Brain pericyte (primary cell): ENCODE data around the gene SIN3A.
"Not testable (repeated sequence)": the region's sequence is repeated elsewhere in the genome, so short reads cannot be mapped to it uniquely, and the experiment has no call there.

Source experiments
- DNase-seq: peaks from one replicate; pipeline ENCODE4 v3.0.0-alpha.2; 2012; ENCODE audit warnings: low read depth, low spot score

SIN3A gene

DNA sequence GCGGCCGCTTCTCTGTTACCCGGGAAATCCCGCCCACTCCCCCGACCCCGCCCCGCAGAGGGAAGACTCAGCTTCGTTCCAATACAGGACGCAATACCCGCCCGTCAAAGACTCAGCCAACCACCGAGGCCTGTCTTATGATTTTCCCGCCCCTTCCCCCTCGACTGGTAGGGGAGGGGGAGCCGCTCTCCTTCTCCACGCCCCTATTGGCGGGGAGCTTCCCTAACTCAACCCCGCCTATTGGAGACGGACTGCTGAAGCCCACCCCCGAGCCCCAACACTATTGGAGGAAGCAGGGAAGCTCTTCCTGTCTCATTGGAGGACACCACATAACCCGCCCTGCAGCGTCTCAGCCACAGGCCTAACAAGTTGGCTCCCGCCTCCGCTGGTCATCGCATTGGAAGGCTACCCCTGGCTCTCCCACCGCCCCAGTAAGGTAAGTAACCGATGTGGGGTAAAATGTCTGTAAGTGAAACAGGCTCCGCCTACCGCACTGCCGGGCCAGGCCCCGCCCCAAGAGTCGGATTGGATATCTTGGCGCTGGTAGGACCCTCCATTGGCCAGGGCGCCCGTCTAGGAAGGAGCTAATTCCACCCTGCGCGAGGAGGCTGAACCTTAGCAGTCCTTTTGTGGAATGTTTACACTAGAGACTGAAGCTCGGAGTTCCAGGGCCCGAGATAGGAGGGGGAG lies at the start of gene SIN3A:
TSS of gene SIN3A (minus strand) at position 17 of the 690 bp plus-strand sequence. CDS start 21,315 bp downstream, outside the sequence.
- DNase-seq: peak; percentile 100

DNA sequence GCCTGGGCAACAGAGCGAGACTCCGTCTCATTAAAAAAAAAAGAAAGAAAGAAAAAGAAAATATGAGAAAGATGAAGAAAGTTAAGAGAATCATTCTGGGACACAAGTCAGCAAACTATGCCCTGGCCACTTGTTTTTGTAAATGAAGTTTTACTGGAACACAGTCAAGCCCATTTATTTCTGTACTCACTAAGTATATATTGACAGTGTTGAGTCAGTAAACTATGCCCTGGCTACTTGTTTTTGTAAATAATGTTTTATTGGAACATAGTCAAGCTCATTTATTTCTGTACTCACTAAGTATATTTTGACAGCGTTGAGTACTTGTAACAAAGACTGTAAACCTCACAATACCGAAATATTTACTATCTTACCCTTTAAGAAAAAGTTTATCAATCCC lies 42.2 kb upstream of the SIN3A start:
- DNase-seq: no peak

DNA sequence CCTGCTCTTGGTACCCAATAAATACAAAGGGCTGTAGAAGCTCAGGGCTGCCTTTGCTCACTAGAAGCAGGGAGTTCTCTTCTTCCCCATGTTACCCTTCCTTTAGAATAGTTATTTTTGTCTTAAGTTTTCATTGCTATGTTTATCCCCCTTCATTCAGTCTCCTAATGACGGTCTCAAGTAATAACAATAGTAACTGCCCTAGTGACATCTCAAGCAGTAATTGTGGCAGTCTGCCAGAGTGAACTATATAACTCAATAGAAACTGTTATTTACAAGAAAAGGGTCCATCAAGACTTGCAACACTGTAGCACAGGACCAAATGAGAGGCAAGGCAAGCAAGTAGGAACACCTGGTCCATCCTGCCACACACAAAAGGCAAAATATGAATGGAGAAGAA lies 32.5 kb upstream of the SIN3A start:
- no peak for DNase-seq

DNA sequence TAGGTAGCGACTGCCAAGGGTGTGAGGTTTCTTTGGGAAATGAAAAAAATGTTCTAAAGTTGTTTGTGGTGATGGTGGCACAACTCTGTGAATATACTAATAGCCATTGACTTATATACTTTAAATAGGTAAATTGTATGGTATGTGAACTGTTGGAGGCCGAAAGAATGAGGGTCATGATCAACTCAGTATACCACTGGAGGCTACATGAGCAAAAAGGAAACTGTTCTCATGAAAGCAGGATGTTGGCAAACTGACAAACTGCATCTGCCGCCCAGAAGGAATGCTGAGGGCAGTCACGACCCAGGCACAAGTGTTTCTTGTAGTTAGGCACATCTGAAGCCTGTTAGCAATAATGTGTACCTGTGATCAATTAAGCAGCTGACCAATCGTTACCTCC lies 32.1 kb upstream of the SIN3A start:
- DNase-seq: not testable (repeated sequence)

DNA sequence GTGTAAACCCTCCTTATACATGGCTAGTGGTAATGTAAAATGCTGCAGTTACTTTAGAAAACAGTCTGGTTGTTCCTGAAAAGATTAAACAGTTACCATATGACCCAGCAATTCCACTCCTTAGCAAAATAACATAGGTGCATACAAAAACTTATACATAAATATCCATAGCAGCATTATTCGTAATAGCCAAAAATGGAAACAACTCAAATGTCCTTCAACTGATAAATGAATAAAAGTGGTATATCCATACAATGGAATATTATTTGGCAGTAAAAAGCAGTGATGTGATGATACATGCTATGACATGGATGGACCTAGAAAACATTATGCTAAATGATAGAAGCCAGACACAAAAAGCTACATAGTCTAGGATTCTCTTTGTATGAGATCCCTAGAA lies 31.6 kb upstream of the SIN3A start:
- DNase-seq: no peak

DNA sequence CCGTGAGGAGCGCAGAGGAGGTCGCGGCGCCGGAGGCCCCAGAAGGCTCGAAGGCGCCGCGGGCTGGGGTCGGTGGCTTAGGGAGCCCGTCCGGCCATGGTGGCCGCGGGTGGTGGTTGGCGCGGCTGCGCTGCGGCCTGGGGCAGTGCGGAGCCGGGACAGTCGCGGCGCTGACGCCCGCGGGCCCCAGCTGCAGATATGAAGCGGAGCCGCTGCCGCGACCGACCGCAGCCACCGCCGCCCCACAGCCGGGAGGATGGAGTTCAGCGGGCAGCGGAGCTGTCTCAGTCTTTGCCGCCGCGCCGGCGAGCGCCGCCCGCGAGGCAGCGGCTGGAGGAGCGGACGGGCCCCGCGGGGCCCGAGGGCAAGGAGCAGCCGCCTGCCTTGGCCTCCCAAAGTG lies 29.0 kb upstream of the SIN3A start:
- DNase-seq: not testable (repeated sequence)

DNA sequence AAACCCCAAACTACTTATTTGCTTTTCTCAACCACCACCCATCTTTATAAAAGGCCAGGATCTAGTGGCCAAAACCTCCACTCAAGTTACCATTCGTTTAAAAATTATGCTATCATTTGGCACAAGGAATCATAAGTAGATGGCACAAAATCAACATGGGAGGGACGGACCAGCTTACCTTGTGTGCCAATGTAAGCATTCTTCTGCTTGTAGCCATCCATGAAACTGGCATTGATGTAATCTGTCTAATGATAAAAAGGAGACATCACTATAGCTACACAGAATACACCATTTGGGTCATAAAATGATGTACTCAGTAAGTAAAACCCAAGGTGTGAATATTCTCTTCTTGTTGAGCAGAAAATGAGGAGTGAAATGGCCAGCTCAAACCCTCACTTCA lies 28.2 kb upstream of the SIN3A start:
- DNase-seq: no peak

DNA sequence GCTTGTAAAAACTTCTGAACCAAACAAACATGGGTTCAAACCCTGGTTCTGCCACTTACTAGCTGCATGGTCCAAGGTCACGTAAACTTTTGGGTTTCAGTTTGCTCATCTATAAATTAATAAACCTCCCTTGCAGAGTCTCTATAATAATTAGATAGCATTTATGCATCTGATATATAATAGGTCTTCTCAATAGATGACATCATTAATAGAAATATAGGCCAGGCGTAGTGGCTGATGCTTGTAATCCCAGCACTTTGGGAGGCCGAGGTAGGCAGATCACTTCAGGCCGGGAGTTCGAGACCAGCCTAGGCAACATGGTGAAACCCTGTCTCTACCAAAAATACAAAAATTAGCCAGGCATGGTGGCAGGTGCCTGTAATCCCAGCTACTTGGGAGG lies 25.6 kb upstream of the SIN3A start:
- DNase-seq: not testable (repeated sequence)

DNA sequence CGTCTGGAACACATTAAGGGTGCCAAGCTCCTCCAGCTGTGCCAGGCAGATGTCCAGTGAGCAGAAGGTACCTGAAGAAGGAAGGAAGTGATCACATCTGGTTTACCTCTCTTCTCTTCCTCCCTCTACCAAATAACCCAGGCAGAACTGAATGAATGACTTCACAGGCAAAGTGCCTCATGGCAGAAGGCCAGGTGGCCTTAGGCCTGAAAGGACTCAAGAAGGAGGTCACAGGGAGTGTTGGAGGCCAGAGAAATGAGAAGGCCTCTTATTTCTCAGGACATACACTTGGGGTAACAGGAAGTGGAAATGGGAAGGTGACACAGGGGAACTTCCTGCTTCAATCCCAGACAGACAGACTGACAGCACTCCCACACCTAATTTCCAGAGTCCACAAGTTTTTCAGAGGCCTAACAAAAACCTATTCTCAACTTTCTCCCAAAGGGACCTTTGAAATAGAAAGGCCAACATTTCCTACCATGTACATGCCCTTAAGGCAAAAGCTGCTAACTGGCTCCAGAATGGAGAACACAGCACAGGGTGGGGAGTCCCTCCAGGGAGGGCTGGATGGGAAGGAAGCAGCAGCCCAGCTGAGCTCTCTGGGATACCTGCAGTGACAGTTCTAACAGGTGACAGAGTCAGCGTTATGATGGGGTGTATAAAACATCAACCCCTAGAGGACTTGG lies 17.6 kb upstream of the SIN3A start:
- no peak for DNase-seq

DNA sequence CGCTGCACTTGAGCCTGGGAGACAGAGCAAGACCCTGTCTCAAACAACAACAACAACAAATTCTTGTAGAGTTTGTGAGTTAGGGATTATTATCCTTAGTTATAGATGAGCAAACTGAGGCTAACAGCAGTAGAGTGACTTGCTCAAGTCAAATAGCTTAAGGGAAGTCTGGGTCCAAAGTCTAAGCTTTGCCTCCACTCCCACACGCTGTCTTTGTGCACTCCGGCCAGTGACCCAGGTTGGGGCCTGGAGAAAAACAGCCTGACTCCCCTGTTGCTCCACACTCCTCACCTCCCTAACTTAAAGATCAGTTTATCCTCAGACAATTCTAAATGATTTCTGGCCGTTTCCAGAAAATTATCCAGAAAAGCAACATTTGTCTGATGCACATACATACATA lies 9.2 kb upstream of the SIN3A start:
- no peak for DNase-seq

DNA sequence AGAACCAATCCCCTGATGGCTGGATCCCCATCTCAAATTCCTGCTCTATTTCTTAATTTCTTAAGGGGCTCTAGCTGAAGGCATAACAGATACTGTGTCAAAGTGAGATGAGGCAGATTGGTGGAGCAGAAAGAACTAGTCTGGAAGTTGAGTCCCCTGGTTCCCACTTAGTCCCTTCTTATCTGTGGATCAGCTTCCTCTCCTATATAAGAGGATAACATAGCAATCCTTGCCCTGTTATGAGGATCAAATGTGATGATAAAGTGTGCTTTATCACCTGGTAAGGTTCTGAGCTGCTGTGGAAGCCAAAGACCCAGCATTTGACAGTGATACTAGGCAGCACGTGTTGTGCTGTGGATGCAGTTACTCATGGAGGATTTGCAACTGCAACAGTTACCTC lies 8.1 kb upstream of the SIN3A start:
- DNase-seq: no peak

DNA sequence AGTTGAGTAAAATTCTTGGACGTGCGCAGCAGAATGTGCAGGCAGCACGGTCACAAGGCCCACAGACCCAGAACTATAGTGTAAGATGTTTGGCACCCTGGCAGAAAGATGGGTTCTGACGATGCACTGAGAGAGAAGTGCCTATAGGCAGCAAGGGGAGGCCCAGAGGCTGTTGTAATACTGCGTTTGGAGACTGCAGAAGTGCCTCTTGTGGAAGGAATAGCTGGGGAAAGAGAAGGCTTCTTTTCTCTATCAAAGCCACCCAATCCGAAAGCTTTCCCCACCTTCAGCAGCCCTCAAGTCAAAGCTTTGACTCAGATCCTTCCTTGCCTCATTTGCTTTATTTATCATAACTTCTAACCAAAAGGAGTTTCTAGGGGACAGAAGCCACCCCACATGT lies 5.2 kb upstream of the SIN3A start:
- DNase-seq: no peak

DNA sequence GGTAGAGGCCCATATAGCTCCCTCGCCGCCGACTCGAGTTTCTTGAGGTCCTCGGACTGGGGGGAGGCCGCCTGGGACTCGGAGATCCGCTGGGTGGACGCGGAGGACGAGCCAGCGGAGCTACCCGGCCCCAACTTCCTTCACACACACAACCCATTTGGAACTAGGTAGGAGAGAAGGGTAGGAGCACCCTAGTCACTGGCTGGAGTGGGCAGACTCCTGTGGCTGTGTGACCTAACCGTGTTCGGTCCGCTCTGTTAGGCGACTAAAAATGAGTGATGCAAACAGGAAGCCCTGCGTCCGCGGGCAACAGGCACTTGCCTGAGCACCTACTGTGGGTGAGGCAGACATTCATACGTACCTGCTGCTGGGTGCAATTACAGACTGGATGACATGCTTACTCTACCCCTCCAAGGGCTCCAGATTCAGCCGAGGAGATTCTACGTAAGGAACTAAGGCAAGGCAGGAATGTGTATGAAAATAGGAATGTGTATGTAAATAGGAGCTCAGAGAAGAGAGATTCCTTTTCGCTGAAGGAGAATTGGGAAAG lies 4.6 kb upstream of the SIN3A start:
- DNase-seq: peak; percentile 15

DNA sequence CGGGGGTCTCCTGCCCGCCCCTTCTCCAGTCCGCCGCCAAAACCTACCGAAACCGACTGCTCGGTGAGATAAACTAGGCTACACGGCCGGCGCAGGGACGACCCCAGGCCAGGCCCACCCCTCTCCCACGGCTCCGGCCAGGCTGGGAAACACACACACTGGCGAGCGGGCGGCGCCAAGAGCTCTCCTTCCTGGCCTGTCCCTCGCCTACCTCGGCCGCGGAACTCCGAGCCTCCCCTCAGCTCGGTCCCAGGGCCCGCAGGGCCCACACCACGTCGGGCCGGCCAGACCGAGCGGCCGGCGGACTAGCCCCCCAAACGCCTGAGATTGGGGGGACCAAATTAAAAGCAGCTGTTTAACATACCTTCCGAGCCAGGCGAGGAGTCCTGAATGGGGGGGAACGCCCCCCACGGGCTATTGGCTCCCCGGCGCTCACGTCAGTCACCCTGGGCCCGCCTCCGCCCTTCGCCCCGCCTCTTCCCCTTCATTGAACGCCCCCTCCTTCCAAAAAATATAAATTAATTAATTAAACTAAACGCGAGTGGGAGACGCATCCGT lies 4.0 kb upstream of the SIN3A start:
- peak; percentile 13 for DNase-seq

DNA sequence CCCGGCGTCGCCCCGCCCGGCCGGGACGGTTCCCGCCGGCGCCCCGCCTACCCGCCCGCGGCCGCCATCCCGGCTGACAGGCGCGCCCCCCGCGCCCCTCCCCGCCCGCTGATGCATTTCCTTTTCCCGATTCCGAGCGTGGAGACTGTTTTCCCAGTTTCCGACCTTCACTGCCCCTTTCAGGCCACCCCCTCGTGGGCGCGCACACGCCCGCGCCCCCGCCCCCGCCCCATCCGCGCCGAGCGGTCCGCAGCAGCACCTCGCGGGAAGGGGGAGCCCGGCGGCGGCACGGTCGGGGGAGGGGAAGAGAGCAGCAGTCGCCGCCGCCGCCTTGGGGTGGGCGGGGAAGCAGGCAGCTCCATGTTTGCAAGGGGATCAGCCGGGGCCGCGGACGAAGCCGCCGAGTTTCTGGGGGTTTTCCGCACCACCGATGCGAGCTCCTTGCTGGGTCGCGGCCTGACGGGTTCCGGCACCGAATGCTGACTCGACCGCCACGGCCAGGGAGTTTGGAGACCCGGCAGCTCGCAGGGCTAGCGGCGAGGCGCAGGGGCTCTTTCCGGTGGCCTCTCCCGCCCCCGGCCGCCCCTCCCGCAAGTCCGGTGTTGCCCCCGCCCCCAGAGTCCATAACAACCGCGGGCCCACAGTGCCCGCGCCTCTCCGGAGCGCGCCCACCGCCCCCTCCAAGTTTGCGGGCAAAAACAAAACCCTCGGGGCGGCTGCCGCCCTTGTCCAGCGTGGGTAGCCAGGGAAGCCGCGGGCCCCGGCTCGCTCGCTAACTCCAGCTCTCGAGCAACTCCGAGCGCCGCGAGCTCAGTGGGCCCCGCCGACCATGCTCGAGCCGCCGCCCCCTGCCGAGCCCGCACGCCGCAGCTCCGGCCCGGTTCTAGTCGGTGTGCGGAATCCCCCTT lies 3.2 kb upstream of the SIN3A start:
- DNase-seq: no peak

DNA sequence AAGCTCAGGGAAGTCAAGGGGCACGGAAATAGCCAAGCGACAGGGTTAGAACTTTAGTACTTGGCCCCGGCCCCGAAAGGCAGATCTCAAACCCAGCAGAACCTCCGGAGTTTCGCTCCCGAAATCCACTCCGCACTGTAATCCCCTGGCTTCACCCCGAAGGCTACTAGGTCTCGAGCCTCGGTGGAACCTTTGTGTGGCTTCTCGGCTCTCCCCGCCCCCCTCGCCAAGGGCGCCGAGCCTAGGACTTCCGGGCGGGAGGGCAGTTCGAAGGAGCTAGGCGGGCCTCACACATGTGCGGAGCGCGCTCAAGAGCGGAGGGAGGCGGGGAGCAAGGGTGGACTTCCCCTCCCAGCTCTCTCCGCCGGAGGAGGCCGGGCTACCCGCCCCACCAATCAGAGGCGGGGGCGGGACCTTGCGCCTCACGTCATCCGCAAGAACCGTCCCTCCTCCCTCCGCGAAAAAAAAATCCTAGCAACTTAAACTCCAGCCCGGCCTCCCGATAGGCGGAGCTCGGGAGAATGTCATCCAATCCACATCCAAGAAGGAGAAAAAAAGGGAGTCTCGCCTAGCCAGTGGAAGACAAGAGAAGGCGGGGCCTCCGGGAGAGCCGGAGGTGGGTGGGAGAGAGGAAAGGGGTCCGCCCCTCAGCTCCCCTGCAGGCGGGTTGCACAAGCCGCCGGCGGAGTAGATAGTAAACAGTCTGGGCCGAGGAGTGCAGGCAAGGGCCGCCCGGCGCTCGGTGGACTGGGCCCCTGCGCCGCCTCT lies 2.4 kb upstream of the SIN3A start:
- peak; percentile 99 for DNase-seq

DNA sequence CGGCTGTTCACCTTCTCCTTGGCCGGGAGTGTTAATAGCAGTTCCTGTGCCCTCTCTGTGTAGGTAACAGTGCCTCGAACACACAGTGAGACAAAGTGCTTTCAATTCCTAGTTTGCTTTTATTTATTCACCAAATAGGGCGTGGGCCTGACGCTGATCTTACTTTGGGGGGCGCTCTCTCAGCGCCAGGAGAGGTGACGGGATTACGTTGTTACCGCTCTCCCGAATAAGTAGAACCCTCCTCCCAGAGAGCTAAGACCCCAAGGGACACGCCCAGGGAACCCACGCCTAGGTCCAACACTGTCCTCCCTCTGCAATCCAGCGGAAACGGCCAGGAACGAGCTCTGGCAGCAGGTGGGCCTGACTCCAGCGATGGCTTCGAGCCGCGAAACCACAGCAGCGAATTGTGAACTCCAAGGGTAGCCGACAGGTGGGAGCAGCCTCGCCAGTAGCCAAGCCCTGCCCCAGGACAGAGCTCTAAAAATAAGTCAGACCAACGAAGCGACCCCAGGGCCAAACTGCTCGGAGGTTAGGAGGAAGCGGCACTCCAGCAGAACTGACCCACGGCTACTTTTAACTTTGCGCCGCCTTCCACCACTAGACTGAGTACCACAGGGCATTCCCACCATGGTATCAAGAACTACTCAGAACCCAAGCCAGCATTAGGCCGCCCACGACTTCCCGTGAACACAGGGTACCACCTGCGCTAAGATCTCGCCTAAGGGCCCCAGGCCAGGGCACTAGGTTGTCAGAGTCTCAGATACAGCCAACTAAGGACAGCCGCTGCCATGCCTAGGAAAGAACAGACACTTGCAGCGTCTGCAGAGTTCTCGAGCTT lies 1.6 kb upstream of the SIN3A start:
- peak; percentile 12 for DNase-seq

DNA sequence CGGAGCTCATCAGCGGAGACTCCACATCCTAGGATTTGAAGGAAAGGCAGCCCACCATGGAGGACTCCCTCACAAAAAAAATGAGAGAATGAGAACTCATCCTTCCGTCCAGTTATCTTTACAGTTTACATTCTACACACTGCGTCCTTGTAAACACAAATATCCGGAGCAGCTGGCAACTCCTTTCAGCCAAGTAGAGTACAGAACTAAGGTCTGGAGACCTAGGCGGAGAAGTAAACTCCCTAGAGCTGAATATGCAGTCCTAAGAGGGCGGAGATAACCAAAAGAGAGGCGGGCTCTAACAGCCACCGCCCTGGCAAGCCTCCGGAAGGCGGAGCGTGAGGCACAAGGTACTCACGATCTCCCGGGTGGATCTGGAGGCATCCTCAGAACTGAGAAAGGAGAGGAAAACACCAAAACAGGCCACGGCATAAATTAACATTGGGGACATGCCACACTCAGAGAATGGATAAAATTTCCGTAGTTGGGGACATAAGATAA lies 924 bp upstream of the SIN3A start:
- no peak for DNase-seq

DNA sequence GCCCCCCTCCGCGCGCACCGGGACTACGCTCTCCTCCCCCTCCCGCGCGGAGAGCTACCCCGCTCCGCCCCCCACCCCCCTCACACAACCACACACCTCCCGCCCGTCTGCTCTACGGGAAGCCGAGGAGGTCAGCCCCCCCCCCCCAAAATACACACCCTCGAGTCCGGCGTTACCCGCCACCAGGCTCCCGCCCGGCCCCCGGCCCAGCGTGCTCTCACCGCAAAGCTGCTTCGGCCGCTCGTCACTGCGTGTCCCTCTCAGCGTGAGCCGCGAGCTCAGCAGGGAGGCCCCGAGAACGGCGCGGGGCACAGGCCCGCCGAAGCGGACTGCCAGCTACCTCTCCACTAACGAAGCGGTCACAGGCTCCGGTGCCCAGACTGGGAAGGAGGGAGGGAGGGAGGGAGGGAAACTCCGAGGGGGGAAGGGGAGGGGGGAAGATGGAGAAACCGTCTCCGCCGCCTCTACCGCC lies 252 bp downstream of the SIN3A start:
- DNase-seq: no peak
